GM21381 (cell line): ENCODE measurements around the gene ATP5PB.

Experiments used
- ATAC-seq: cut with Tn5 transposase; IDR thresholded peaks from one replicate; pipeline ENCODE4 v1.9.1; 2021; ENCODE audit warnings: mild to moderate bottlenecking, moderate library complexity; ENCODE audit not compliant: unreplicated experiment

The ATP5PB gene

DNA sequence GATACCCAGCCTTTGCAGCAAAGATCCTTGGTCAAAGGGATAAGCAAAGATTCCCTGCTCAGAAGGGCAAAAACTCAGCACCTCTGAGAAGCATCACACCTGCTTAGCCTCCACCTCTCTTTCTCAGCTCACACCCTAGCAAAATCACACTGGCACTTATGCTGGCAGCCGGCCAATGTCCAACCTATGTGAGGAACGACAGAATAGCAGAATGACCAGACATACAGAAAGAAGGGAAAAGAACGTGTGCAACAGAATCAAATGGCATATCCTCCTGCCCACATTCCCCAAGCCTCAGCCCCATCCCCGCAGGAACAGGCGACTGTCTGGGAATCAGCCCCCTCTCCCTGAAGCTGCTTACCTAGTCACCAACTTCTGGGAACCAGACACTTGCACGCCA lies 54.8 kb downstream of the ATP5PB start:
- no peak for ATAC-seq

DNA sequence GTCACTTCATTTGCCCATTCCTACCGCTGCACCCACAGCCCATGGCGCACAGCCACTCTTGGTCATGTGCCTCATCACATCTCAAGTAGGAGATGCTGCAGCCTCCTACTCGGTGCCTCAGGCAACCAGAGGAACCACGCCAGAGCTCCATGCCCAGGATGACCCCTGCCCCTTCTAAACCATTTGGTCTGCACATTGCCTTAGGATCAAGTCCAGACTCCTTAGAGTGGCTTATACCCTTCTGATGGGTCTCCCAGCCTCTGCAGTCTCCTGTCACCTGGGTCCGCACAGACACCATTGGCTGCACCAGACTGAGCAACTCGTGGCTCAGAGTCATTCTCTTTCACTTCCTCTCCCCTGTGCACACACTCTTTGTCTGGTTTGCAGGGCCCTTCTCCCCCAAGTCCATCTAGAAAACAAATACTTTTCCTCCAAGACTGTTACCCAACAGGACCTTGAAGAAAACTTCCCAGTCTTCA lies 56.4 kb downstream of the ATP5PB start:
- ATAC-seq, result peak; percentile 49

DNA sequence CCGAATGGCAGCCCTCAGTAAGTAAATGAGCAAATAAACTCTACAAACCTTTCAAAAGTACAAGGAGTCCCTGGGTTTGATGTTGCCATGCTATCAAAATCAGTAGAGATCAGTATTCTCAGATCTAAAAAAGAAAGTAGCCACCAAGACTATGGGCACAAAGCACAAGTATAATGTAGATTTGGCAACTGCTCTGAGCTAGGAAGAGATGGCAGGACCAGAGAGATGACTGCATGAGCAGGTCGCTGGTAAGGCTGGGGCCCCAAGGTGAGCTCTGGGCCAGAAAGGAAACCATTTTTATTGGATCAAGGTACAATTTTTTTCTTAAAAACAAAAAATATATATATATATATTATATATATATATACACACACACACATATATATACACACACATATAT lies 57.3 kb downstream of the ATP5PB start:
- ATAC-seq, result no peak

DNA sequence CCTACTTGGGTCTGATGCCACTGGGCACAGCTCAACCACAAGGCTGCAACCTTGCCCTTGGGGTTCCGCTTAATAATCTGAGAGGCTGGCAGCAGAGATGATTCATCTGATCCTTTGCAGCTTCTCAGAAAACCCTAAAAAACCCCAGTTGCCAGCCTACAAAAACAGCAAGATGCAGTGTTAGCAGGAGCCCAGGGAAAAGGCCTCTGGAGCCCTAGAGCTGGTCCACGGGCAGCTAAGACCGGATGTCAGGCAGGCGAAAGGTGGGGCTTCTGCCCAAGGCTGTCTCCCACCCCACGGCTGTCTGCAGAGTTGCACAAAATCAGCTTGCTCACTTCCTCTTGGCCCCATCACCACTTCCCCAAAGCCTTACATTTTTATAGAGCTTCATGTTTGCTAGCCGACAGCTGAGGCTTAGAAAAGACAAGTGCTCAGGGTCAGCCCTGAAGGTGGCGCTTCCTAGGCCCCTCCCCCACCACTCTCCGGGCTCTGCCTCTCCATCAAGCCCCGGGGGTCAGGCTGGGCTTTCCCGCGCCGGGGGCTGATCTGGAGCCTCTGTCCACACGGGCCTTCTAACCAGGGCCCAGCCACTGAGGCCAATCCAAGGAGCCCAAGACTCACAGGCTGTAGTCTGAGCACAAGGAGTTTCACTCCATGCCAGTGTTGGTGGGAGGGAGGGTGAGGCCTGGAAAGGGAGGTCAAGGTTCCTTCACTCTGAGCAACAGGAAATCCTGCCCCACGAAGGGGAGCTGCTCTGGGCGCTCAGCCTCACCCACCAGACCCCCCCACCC lies 58.3 kb downstream of the ATP5PB start:
- ATAC-seq, result peak; percentile 51

DNA sequence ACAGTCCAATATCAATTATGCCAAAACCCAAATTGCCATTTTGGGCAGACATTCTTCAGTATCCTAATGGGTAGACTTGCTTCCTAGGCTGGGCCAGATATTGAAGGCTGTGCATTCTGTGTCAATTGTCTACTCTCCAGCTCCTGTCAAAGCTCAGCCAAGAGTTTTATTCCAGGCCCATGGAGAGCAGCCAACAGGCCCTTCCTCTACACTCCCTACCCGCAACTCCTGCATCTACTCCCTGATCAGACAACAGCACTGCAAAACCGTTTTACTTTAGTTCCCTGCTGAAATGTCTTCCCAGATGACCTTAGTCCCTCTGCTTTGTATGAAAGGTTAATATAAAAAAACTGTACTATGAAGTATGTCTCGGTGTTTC lies 60.7 kb downstream of the ATP5PB start:
- ATAC-seq, result no peak

DNA sequence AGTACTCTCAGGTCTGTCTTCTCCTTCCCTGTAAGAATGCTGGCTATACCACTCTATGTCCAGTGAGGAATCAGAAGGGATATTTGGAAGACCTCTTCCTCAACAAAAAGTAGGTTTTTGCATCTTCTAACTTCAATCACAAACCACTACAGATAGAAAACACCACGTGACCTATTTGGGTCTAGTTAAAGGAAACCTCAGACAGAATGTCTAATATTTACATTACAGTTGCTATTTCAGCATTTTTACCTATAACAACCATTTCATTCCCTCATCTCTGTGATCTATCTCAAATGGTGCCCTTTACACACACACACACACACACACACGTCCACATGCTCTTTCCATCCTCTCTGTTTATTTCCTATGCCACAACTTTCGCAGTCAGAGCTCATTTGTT lies 62.1 kb downstream of the ATP5PB start:
- no peak for ATAC-seq
